G401 (cell line): Measurements from ENCODE around the gene AJUBA. TPM values are rescaled to one million over a fixed set of nuclear protein-coding genes. Genes with fewer than 3 reads are reported as not detected.

Source experiments
- total RNA-seq: library from RNA; depleted of rRNA; stranded (reverse); fragments of >200 nt; shearing (Covaris generic); gene quantifications from 2 replicates; pipeline ENCODE4 v1.2.3, GENCODE V29; 2014; rRNA removed

Gene AJUBA
- total RNA-seq, 1 experiment from 2014 or later = 17.0 TPM

Other genes with a start within 250 kb of the AJUBA start
- 187 and 240 TPM in 2 replicates for gene OXA1L, start 215.9 kb downstream of the AJUBA start, total RNA-seq
- 27.3 and 28.1 TPM in 2 replicates for gene SLC7A7, start 167.1 kb downstream of the AJUBA start, total RNA-seq
- 77.9 and 133 TPM in 2 replicates for gene MRPL52, start 152.7 kb downstream of the AJUBA start, total RNA-seq
- 294 and 298 TPM in 2 replicates for gene MMP14, start 146.0 kb downstream of the AJUBA start, total RNA-seq
- gene LRP10, start 110.8 kb downstream of the AJUBA start, total RNA-seq = 37.1 and 41.5 TPM in 2 replicates
- not detected in 2 replicates for gene REM2, start 99.3 kb downstream of the AJUBA start, total RNA-seq
- gene RBM23, start 63.4 kb downstream of the AJUBA start, total RNA-seq = 62.2 and 78.0 TPM in 2 replicates
- 206 and 257 TPM in 2 replicates for gene PRMT5, start 53.2 kb downstream of the AJUBA start, total RNA-seq
- gene HAUS4, start 25.5 kb downstream of the AJUBA start, total RNA-seq = 102 and 131 TPM in 2 replicates
- 8.7 and 15.1 TPM in 2 replicates for gene C14orf93, start 27.6 kb upstream of the AJUBA start, total RNA-seq
- 447 and 480 TPM in 2 replicates for gene PSMB5, start 52.3 kb upstream of the AJUBA start, total RNA-seq
- gene PSMB11, start 59.7 kb upstream of the AJUBA start, total RNA-seq = not detected in 2 replicates
- 8.7 and 10.9 TPM in 2 replicates for gene CDH24, start 75.0 kb upstream of the AJUBA start, total RNA-seq
- gene ACIN1, start 112.6 kb upstream of the AJUBA start, total RNA-seq = 80.3 and 95.3 TPM in 2 replicates
- 53.7 and 55.2 TPM in 2 replicates for gene C14orf119, start 113.0 kb upstream of the AJUBA start, total RNA-seq
- not detected in 2 replicates for gene CIROP, start 122.4 kb upstream of the AJUBA start, total RNA-seq
- not detected in 2 replicates for gene CEBPE, start 136.7 kb upstream of the AJUBA start, total RNA-seq
- gene SLC7A8, start 201.1 kb upstream of the AJUBA start, total RNA-seq = 14.5 and 15.9 TPM in 2 replicates